Measurements from ENCODE around the gene ECEL1.

ECEL1 gene

DNA sequence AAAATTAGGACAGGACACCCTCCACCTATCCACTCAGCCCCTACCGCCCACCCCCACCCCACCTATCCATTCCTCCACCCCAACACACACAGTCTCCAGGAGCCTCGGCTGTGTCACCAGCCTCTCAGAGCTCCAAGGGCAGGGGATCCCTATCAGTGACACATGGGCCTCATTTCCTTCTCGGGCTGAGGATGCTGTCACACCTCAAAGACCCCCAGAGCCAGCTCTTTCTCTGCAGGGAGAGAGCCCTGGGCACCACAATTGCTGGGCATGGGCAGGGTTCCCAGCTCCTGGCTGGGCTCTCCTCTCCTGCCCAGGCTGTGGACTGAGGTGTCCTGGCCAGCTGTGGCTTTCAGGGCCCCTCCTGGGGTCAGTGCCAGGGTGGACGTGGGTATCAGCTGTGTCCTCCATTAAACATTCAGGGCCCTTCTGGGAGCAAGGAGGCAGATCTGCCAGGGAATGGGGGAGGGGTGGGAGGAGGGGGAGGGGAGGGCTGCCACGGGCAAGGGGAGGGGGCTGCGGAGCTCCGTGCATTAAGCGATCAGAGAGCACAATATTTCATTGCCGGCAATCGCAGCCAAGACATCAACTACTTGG is 14.3 kb upstream of the ECEL1 start:
- FAIRE-seq: no peak

DNA sequence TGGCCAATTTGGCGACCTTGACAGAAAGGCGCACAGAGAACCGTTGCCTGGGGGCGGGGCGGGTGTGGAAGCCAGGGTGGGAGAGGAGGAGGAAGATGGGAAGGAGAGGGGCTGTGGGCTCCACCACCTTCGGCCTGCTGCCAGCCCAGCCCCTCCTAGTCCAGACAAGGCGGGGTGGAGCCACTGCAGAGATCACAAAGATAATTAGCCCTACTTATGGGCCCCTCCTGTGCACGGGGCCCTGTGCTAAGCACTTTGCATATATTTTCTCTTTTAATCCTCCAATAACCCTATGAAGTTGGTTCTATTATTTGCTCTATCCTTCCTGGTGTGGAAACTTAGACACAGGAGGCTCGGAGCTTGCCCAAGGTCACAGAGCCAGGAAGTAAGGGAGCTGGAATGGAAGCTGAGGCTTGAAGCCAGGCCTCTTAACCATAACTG is 13.7 kb upstream of the ECEL1 start:
- DNase-seq (ENCODE audit: extremely low spot score, insufficient read length, low read depth) (no peak), FAIRE-seq (no peak)

More for the DNA sequence above, 14.3 kb upstream of the ECEL1 start:
- no peak for DNase-seq (ENCODE audit: extremely low spot score, insufficient read length, low read depth)

DNA sequence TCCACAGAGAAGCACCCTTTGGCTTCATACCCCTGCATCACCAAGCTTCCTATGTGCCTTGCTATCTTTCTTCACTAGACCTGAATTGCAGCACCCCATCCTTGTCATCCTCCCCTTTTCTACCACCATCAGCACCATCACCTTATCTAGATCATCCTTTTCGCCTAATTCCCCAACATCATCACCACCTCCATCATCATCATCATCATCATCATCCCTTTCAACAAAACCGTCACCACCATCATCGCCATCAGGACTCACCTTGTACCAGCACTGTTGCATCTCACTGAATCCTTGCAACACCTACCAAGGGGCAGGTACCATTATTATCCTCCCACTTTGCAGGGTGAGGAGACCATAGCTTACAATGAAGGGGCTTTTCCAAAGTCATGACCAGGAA is 10.8 kb upstream of the ECEL1 start:
- FAIRE-seq: no peak

DNA sequence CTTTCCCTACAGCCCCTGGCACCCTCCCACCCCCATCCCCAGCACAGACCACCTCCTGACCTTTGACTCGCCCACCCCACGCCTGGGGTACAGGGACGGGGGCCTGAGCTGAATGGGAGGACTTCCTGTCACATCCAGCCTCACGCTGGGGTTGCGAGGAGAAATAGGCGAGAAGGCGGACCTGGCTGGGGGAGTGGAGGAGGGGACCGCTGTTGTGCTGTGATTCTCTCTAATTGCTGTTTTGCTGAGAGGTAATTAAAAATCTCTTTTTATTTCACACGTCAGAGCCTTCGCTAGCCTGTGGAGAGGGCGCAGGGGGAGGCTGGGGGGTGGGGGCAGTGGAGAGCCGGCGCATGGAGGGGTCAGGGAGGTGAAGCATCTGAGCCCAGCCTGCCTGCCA is 9.7 kb upstream of the ECEL1 start:
- DNase-seq (ENCODE audit: extremely low spot score, insufficient read length, low read depth) (no peak), FAIRE-seq (no peak)

More for the DNA sequence above, 10.8 kb upstream of the ECEL1 start:
- DNase-seq (ENCODE audit: extremely low spot score, insufficient read length, low read depth): no peak

DNA sequence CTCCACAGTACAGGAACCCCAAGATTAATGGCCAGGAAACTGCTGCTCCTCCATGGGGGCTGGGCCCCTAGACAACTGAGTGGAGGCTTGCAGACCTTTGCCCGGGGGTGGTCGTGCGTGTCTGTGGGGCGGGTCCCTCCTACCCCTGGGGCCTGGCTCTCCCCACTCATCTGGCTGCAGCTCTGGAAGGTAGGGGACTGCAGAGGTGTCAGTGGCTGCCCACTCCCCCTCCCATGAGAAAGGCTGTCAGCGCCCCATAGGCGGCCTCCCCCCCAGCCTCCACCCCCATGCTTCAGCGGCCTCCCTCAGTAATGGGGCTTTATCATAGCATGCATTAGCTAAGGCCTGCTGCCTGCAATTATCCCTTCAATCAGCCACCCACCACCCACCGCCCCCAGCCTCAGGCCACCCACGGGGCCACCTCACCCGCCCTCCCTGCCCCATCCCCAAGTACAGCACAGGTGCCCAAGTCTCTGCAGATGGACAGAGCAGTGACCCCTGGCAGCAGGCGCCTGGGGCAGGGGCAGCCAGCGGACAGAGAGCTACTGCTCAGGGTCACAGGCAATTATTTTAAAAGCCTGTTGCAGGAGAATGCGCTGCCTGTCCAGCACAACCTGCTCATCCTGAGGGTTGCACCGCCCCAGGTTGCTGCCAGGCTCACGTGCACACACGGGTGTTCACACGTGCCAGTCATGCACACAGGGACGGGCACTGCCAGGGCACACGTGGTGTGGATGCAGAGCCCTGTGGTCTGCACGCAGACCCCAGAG is 9.1 kb upstream of the ECEL1 start:
- FAIRE-seq: no peak

DNA sequence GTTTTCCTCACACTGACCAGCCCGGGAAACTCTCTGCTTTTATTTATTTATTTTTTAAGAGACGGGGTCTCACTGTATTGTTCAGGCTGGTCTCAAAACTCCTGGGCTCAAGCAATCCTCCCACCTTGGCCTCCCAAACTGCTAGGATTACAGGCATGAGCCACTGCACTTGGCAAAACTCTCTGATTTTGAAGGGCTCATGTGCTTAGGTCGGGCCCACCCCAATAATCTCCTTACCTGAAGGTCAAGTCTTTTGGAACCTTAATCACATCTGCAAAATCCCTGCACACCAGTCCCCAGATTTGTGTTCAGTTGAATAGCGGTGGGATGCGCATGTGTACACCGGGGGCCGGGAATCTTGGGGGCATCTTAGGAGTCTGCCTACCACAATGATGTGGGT is 7.7 kb upstream of the ECEL1 start:
- DNase-seq (ENCODE audit: extremely low spot score, insufficient read length, low read depth) (no peak), FAIRE-seq (no peak)

More for the DNA sequence above, 9.1 kb upstream of the ECEL1 start:
- no peak for DNase-seq (ENCODE audit: extremely low spot score, insufficient read length, low read depth)

DNA sequence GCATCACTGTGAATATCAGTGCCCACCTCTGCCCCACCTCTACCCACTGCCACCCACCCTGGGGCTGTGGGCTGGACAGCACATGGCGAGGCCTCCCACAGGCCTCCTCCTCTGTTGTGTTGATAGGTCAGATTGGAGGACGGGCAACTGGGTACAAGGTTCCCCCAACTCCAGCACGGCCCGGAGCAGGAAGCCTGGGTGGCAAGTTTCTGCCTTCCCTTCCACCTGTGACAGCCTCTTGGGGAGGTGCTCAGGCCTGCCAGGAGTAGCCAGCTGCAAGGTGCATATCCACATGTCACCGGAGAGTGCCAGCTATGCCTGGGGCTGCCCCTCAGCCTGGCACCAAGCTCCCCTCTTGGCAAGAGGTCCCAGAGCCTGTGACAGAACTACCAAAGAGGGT is 6.9 kb upstream of the ECEL1 start:
- DNase-seq (ENCODE audit: extremely low spot score, insufficient read length, low read depth): no peak
- no peak for FAIRE-seq

DNA sequence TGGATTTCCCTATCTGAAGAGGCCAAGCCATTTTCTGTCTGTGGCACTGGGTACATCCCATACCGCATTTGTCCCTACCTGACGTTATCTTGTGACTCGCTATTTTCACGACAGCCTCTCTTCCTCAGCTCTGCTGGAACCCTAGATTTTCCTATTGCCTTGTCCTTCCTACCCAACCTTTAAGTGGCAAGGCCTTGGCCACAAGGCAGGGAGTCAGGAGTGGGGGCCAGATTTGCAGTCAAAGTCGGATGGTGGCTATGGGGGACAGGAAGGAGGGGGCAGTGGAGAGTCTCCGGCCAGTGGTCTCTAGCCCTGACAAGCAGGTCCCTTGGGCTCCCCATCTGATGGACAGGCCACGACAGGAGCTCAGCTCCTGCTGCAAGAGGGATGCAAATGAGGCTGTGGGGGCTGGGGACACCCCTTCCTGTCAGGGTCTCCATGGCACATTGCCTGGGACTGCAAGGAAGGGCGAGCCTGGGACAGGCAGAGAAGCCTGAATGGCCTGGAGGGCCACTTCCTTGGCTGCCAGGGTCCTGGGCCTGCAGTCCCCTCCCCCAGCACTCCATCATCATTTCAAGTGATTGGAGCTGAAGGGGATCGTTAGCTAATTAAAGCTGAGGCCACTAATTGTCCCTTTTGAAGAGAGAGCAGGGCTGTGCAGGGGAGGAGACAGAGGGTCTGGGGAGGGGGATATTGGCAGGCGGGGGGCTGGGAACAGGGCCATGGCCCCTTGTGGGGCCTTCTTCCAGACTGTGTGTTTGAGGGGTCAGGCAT is 6.3 kb upstream of the ECEL1 start:
- DNase-seq (ENCODE audit: extremely low spot score, insufficient read length, low read depth) (no peak), FAIRE-seq (no peak)

DNA sequence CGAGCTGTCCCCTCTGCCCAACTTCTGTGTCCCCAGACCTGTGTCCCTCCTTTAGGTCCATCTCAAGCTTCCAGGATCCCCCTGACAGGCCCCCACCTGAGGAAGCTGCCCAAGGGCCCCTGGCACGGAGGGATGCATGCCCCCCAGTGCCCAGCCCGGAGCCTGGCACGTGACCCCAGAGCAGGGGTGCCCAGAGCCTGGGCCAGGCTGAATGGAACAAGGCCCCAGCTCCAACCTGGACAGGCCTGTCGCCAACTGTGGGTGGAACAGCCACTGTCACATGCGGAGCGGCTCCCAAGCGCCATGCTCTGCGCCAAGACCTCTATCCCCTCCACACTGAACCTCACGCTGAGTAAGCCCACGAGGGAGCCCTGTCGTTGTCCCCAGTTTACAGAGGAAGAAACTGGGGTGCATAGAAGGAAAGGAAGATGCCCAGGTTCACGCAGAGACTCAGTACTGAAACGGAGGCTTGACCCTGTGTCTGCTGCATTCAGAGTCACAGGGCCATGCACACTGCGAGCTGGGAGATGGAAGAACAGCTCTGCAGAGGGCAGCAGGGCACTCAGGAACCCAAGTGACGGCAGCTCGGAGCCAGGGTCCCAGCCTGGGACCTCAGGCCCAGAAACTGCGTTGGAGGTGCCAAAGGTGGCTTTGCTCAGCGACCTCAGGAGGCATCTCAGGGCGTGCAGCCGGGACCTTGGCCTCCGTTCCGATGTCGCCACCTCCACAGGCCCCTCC is 5.5 kb upstream of the ECEL1 start:
- FAIRE-seq: no peak

DNA sequence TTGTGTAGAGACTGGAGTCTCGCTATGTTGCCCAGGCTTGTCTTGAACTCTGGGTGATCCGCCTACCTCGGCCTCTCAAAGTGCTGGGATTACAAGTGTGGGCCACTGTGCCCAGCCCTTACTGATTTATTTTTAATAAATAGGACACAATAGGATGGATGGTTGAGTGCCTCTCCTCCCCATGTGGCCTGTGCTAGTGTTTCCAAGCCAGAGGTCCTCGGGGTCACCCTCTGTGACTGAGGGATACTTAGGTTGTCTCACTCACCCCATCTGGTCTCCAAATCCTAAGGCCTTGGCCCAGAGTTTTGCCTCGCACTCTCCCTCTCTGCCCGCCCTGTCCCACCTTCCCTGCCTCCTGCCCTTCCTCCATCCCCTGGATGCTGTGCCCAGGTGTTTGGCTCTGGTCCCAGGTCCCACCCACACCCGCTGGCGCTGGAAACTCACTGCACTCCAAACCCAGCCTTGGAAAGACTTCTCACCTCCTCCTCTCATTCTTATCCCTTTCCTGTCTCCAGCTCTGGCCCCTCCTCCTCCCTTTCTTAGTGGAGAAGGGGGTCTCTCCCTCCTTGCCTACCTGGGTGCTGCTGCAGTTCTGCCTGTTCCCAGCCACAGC is 4.7 kb upstream of the ECEL1 start:
- DNase-seq (ENCODE audit: extremely low spot score, insufficient read length, low read depth) (no peak), FAIRE-seq (no peak)

More for the DNA sequence above, 5.5 kb upstream of the ECEL1 start:
- DNase-seq (ENCODE audit: extremely low spot score, insufficient read length, low read depth): no peak

DNA sequence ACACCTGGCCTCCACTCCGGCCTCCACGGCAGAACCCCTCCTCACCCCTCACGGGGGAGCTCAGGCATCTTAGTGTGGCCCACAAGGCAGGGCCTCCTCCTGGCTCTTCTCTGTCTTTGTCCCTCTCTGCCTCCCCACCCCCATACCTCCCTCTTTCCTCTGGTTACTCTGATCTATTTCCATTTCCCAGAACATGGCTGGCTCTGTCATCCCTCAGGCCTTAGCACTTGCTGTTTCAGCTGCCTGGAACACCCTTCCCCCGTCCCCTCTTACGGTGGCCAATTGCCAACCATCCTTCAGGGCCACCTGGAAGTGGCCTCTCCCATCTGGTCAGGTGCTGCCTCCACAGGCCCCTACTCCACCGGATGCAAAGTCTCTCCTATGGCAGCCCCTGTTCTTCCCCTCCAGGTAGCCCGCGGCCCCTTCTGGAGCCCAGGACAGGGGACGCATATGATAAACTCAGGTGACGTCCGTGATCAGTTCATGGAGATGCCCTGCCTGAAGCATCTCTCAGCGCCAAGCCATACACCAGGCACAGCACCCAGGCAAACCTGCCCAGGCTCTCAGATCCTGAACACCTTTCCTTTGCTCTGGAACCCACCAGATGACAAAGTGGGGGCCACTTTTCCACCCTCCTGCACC is 3.6 kb upstream of the ECEL1 start:
- FAIRE-seq (no peak), DNase-seq (ENCODE audit: extremely low spot score, insufficient read length, low read depth) (no peak)

DNA sequence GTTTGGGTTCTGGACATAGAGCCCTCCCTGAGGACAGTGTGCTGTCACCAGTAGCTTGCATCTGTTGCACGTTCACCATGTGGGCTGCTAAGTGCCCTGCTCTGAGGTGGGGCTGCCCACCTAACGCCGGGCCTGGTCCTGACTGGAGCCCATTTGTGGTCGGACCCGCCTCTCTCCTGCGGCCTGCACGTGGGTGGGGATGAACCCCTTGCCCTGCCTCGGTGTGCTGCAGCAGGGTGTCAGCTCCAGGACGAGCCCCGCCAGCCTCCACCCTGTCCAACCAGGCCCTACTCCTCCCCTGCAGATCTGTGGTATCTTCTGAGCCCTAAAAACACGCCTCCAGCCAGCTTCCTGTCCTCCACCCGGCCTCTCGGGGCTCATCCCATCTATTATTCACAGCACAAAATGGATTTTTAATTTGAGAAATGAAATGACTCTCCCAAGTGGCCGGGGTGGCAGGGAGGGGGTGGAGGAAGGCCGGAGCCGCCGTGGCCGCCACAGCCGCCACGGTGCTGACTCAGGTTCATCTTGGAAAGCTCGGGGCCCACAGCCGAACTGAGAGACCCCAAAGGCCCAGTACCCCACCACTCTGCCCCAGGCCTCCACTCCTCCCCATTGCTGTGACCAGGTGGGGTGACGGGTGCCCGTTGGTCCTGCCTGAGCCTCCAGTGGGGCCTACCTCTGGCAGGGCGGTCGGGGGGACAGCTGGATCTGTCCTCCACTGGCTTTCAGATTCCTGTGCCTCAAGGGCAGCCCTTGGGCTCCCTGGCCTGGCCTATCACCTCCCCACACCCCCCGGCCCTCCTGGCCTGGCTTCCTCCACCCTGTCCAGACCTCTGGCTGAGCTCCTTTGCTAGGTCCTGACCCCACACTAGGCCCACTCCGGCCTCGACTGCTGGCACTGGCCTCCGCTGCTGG is 2.8 kb upstream of the ECEL1 start:
- no peak for FAIRE-seq
- DNase-seq (ENCODE audit: extremely low spot score, insufficient read length, low read depth): no peak

DNA sequence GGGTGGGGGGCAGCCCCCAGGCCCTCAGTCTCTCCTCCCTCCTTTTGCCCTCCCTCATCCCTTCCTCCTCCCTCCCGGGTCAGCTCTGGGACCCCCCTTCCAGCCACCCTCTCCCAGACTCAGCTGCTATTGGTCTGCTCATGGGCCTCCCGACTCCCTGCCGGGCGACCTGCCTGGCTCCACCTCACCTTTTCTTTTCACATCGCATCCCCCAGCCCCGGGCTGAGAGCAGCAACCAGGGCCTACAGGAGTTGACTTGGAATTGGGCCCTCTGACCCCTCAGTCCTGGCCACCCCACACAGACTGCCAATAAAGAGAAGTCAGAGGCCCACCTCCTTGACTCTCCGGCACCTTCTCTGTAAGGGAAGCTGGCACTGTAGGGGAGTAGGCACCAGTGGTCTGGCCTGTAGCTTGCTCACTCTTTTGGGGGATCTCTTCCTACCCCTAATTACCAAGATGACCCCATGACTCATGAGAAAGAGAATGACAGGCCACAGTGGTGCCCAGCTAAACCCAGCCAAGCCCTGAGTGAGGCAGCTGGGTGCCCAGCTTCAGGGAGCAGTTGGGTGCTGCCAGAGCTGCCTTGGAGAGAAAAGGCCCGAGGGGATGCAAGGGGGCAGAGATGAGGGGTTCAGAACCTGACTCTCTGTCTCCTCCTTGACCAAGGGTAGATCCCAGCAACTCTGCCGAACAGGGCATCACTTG is 2.0 kb upstream of the ECEL1 start:
- DNase-seq (ENCODE audit: extremely low spot score, insufficient read length, low read depth): no peak
- FAIRE-seq: no peak

DNA sequence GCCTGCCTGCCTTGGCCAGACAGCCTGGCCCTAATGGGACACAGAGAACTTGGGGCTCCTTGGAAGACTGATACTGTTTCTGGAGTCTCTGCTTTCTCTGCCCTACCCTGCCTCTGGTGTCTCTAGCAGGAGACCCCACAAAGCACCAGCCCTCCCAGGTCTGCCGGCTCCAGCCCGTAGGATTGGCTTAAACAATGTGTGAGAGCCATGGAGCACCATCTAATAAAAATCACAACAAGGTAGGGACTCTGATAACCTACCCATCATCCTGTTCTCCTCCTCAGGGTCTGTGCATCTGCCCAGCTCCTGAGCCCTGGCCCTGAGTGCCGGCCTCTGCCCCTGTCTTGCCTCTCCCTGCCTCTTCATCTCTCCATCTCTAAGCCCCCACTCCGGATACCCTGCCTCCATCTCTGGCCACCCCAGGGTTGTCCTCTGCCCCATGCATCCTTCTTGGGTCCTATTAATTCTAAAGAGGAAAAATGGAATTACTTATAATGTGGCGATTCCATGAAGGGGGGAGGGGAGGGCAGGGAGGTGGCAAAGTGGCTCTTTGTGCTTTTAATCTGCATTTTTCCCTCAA is 1.2 kb upstream of the ECEL1 start:
- FAIRE-seq: no peak
- no peak for DNase-seq (ENCODE audit: extremely low spot score, insufficient read length, low read depth)

DNA sequence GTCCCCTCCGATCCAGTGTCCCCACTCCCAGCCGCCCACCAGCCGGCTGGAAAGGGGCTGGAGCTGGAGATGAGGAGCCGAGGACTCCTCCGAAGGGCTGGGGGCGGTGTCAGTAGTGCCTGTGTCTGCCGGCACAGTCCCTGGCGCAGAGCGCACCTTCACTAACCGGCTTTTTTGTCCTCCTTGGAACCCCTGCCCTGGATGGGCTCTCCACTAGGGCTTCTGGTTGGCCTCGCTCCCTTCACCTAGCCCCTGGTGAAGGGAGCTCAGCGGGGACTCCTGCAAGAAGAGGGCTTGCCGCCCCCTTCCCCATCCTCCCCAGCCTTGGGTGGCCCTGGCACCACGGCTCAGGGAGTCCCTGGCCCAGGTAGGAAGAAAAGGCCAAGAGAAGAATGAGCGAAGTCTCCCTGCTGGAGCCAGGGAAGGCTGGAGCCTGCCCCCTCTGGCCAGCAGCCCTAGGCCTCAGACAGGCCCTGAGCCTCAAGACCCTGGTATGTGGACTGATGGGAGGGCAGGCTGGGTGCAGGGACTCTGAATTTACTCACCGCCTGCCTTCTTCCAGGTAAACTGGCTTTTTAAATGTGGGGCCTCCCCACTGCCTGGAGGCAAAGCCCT is 570 bp upstream of the ECEL1 start:
- FAIRE-seq: no peak

DNA sequence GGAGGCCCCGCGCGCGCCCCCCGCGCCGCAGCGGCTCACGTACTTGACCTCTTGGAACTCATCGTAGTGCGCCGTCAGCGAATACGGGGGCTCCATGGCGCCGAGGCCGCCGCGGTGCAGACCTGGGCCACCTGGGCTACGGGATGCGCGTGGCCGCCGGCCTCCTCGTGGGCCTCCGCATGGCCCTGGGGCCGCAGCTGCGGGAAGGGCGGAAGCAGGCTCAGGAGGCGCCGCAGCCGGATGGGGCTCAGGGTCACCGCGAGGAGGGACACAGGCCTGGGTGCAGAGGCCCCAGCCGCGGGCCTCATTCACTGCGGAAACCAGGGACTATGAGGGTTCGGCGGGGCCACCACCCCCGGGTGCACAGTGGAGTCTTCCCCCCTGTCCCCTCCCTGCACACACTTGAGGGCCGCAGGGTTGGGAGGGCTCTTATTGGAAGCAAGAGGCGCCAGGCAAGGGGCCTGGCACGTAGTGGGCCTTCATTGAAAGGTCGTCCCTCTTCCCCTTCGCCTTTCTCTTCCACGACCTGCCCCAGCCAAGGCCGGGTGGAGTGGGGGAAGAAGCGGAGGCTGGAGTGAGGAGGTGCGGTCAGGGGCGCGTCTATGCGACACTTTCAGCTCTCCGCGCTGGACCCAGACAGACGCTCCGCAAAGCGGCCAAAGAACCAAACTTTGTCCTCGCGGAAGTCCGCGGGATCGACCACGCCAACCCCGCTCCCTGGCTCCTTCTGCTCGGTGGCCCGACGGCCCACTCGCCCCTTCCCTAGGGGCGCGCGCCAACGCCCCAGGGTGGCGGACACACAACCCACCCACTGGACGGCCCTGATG is 863 bp downstream of the ECEL1 start:
- FAIRE-seq (no peak), DNase-seq (ENCODE audit: extremely low spot score, insufficient read length, low read depth) (no peak)

More for the DNA sequence above, 570 bp upstream of the ECEL1 start:
- DNase-seq (ENCODE audit: extremely low spot score, insufficient read length, low read depth): no peak

Measured in GM18507 (cell line).